Hippocampal formation (tissue), 2 donors: ENCODE data around the gene JARID2.
"Not testable (repeated sequence)": the region's sequence is repeated elsewhere in the genome, so short reads cannot be mapped to it uniquely, and the experiment has no call there.

Experiments
- DNase-seq, 2 donors: peaks; one replicate each; lab custom pipeline; 2025; lab: John Stamatoyannopoulos, UW

The JARID2 gene

GRCh38 chr6:15309611-15310283 lies 63.9 kb downstream of the JARID2 start:
- no peak for DNase-seq

- DNase-seq = no peak
Observed at GRCh38 chr6:15310680-15311079, 64.8 kb downstream of the JARID2 start.

DNA sequence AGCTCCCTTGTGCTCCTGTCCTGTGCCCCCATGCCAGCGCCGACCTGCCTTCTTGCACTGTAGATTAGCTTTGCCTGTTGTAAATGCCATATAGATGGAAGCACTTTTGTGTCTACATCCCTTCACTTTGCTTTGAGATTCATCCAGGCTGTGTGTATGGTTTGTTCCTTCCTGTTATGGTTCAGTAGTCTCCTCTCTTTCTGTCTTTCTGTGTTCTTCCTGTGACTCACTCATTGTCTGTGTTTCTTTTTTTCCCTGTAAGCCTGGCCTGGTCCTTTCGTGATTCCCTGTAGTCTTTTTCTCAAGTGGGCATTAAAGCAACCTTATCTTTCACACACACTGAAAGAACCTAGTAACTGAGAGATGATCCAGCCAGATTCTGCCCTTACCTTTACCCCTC lies 66.6 kb downstream of the JARID2 start:
- DNase-seq = no peak

GRCh38 chr6:15313367-15313766 lies 67.5 kb downstream of the JARID2 start:
- DNase-seq = peak; percentile 29 to 68

DNA sequence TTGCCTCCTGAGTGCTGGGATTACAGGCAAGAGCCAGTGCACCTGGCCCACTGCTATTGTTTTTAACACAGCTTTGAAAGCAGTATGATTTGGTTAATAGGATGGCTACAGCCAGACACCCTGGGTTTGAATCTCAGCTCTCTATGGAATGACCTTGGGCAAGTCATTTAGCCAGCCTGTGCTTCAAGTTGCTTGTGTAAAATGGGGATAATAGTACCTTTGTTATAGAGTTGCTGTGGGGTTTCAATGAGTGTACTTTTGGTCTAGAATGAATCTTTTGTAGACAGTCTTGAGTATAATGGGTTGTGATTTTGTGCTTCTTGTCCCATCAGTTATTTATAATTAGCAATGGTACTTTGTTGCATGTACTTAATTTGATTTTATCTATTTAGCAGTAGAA lies 70.9 kb downstream of the JARID2 start:
- DNase-seq = no peak

- DNase-seq = no peak
Observed at GRCh38 chr6:15317251-15317650, 71.4 kb downstream of the JARID2 start.

GRCh38 chr6:15317934-15318902 lies 72.3 kb downstream of the JARID2 start:
- no peak for DNase-seq

- DNase-seq = no peak
Observed at GRCh38 chr6:15319677-15320076, 73.8 kb downstream of the JARID2 start.

DNA sequence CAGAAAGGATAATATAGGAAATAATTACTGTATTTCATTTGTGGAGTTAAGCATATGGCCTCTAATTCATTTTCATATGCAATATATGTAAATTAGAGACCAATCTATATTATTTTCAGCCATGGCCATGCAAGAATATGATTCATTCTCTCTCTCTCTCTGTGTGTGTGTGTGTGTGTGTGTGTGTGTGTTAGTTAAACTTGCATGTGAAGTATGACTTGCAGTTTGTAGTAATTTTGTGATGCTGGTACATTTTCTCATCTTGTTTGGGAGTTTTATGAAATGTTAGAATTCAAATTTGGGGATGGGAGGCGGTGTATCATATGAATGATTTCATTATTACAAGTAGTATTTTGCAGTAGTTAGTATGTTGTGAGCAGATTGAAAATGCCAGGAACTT lies 74.8 kb downstream of the JARID2 start:
- no peak for DNase-seq

DNA sequence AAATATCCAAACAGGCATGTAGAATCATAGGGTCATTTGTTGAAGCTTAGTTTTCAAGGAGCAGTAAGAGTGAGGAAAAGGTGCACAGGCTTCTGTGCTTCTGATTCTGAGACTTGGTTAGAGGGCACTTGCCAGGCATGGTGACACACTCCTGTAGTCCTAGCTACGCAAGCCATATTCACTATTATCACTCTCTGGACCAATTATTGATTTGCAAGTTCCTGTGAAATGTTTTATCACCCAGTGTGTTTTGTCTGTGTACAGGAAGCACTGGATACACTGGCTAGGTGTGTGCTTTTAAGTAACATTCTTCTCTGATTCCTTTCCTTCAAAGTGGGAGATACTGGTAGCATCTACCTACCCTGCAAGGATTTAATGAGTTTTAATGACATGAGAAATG lies 76.3 kb downstream of the JARID2 start:
- no peak for DNase-seq

DNA sequence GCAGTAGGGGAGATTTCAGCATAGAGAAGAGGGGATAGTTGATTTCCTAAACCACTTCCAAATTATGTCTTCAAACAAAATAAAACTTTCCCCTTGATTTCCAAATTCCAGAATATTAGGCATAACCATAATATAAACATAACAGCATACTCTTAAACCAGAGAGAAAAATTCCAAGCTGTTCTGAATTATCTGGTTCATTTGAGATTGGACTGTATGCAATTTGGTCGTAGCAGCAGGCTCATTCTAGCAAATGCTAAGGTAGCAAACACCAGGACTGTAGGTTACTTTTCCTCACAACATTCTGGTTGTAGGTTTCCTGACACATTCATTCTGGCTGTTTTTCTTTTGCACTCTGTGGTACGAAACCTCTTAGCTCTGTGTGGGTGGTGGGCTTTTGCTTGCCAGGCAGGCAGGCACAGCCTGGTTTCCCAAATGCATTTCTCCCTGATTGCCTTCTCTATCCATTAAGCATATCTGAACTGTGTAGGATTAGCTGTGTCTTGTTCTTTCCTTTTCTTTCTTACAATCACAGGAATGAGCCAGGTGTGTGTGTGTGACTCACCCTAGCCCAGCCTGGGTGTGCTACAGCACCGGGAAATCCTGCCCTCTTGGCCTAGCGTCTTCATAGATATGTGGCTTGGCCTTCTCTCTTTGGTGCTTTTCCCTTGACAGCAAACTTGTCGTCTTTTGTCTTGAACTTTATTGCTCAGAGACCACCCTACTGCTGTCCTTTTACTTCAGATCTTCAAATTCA lies 77.1 kb downstream of the JARID2 start:
- DNase-seq = peak in 1 of 2 donors; percentile 15

- DNase-seq = not testable (repeated sequence)
Observed at GRCh38 chr6:15323611-15324010, 77.7 kb downstream of the JARID2 start.

GRCh38 chr6:15324427-15324985 lies 78.6 kb downstream of the JARID2 start:
- no peak for DNase-seq

GRCh38 chr6:15325540-15325955 lies 79.7 kb downstream of the JARID2 start:
- DNase-seq = no peak

DNA sequence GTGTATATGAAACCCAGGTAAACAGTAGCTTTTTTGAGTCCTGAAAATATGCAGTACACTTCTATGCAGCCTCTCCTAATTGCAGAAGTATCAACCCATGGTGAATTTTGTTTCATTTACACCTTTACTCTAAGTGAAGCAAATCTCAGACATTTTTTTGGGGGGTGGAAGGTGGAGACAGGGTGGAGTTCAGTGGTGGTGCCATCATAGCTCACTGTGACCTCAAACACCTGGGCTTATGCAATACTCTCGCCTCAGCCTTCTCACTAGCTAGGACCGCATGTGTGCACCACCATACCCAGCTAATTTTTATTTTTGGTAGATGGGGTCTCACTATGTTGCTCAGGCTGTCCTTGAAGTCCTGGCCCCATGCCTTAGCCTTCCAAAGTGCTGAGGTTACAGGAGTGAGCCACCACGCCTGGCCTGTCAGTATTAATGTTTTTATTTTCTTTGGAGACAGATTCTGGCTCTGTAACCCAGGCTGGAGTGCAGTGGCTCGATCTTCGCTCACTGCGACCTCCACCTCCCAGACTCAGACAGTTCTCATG lies 80.3 kb downstream of the JARID2 start:
- DNase-seq = no peak

DNA sequence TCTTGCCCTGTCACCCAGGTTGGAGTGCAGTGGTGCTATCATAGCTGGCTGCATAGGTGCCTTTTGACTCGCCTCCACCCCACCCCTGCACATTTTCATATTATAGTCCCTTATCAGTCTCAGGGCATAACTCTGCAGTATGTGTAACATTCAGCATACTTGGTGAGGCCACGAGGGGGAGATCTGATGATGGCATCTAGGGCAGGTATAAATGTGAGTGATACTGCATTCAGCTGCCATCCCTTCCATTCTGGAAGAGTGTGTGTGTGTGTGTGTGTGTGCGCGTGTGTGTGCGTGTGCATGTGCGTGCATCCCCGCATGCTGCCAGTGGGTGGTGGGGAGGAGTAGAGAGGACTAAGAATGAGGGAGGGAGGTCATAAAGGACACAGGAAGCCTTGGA lies 81.4 kb downstream of the JARID2 start:
- no peak for DNase-seq

DNA sequence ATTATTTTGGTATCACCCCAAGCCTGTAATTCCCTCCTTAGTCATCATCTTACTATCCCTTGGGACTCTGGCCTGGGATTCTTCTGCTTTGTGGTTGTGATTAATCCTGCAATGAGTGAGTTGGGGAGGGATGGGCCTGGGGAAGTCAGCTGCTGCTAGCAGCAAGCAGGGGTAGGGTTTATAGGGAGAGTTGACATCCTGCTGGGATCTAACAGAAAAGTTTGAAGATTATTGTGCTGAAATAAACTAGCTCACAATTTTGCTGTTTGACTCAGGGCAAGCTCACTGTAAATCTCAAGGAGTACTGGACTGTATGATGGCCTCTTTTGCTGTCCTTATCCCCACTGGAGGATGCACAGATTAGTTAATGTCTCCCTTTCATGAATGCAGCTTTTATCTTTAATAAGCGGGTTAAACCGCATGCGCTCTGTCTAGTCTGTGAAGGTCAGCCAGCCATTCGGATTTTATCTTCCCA lies 83.4 kb downstream of the JARID2 start:
- DNase-seq = no peak

- no peak for DNase-seq
Observed at GRCh38 chr6:15330174-15330944, 84.5 kb downstream of the JARID2 start.

- no peak for DNase-seq
Observed at GRCh38 chr6:15331143-15331542, 85.3 kb downstream of the JARID2 start.

DNA sequence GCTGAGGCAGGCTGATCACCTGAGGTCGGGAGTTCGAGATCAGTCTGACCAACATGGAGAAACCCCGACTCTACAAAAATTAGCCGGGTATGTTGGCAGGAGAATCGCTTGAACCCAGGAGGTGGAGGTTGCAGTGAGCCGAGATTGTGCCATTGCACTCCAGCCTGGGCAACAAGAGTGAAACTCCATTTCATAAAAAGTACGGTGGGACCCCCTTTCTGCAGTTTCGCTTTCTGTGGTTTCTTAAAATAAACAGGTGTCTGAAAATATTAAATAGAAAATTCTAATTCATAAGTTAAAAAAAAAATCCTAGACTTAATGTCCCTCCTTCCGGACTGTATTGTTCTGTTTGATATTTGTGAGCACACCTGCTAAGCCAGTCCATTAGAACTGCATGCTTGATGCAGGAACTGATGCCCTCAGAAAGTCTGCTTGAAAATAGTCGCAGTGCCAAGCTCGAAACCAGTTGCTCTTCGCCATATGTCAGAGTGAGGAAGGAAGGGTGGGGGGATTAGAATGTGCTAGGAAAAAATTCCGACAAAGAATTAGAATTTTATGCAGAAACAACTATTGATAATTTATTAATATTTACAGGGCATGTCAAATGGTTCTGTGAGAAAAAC lies 85.9 kb downstream of the JARID2 start:
- no peak for DNase-seq
